Measurements from ENCODE around the gene GAMT.

GAMT gene

DNA sequence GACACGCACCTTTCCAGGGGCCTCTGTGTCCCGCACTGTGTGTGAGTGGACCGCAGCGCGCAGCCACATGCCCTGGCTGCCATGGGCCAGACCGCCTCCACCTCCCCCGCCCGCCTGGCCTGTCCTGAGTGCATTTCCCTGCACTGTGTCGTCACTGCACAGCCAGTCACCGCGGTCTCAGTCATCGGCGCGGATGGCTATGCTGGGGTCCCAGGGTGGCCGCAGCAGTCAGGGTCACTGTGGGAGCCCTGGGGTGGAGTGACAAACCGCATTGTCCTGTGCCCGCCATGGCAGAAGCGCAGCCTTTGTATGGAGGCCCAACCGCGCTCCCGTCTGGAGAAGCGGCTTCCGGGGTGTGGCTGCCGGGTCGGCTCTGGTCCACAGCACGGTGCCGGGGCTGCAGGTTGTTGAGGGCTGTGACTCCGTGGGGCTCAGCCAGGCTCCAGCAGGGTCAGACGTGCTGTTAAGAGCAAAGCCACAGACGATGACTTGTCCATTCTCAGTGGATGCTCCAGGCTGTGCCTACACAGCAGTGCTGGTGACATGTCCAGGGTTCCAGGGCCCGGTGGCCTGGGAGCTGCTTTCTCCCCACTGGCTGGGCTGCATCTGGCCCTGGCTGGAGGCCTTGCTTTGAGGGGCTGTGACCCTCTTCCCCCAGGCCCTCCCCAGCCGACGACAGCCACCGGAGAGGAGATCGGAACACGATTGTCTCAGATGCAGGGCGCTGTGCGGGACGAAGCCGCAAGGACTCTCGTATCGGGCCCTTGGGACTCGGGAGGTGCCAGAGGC lies 24.0 kb downstream of the GAMT start:
- H3K27me3 ChIP-seq (ENCODE audit: insufficient read depth, low read length), result no peaks in the 10 kb centered on the region
- peaks cover 7% of the 10 kb centered on the region for H3K4me1 ChIP-seq (ENCODE audit: insufficient read depth, low read length)
- peaks cover 33% of the 10 kb centered on the region for H3K36me3 ChIP-seq (ENCODE audit: insufficient read depth, low read length)
- H3K4me3 ChIP-seq (ENCODE audit: low read length), result no peak overlapping the region
- no peak overlapping the region for H2AFZ ChIP-seq (ENCODE audit: low read depth, low read length)
- no peaks in the 10 kb centered on the region for H3K9me3 ChIP-seq (ENCODE audit: low read length)

GRCh38 chr19:1376415-1376805 lies 24.9 kb downstream of the GAMT start:
- H3K9me3 ChIP-seq (ENCODE audit: low read length), result no peaks in the 10 kb centered on the region
- H2AFZ ChIP-seq (ENCODE audit: low read depth, low read length), result no peak overlapping the region
- peaks cover 37% of the 10 kb centered on the region for H3K36me3 ChIP-seq (ENCODE audit: insufficient read depth, low read length)
- H3K4me3 ChIP-seq (ENCODE audit: low read length), result no peak overlapping the region
- H3K27me3 ChIP-seq (ENCODE audit: insufficient read depth, low read length), result no peaks in the 10 kb centered on the region
- peaks cover 4% of the 10 kb centered on the region for H3K4me1 ChIP-seq (ENCODE audit: insufficient read depth, low read length)

DNA sequence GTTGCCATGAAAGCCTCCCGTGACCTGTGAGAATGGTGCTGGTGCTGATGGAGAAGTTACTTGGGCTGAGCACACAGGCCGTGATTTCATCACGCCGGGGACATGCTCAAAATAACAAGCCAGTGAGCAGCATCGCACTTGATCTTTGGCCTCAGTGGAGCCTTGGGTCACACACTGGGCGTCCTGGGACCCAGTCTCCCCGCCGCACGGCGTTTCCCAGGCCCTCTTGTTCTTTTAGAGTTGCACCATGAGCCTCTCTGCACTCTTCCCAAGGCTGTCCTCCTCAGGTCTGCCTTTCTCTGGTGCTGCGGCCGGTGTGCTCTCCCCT lies 27.1 kb downstream of the GAMT start:
- H3K36me3 ChIP-seq (ENCODE audit: insufficient read depth, low read length), result peaks cover 59% of the 10 kb centered on the region

GRCh38 chr19:1373534-1374249 lies 27.6 kb downstream of the GAMT start:
- no peak overlapping the region for H3K4me3 ChIP-seq (ENCODE audit: low read length)
- H3K9me3 ChIP-seq (ENCODE audit: low read length), result no peaks in the 10 kb centered on the region
- no peaks in the 10 kb centered on the region for H3K27me3 ChIP-seq (ENCODE audit: insufficient read depth, low read length)
- H3K4me1 ChIP-seq (ENCODE audit: insufficient read depth, low read length), result no peaks in the 10 kb centered on the region
- peaks cover 61% of the 10 kb centered on the region for H3K36me3 ChIP-seq (ENCODE audit: insufficient read depth, low read length)
- H2AFZ ChIP-seq (ENCODE audit: low read depth, low read length), result no peak overlapping the region

More for the DNA sequence above, 27.1 kb downstream of the GAMT start:
- Histone ChIP-seq H3K4me3 (ENCODE audit: low read length) (no peak overlapping the region), H3K4me1 (ENCODE audit: insufficient read depth, low read length) (no peaks in the 10 kb centered on the region), H3K9me3 (ENCODE audit: low read length) (no peaks in the 10 kb centered on the region), H2AFZ (ENCODE audit: low read depth, low read length) (no peak overlapping the region), H3K27me3 (ENCODE audit: insufficient read depth, low read length) (no peaks in the 10 kb centered on the region)

- peaks cover 64% of the 10 kb centered on the region for H3K36me3 ChIP-seq (ENCODE audit: insufficient read depth, low read length)
- H3K9me3 ChIP-seq (ENCODE audit: low read length), result no peaks in the 10 kb centered on the region
- H3K4me3 ChIP-seq (ENCODE audit: low read length), result no peak overlapping the region
- H3K4me1 ChIP-seq (ENCODE audit: insufficient read depth, low read length), result no peaks in the 10 kb centered on the region
- no peaks in the 10 kb centered on the region for H3K27me3 ChIP-seq (ENCODE audit: insufficient read depth, low read length)
- H2AFZ ChIP-seq (ENCODE audit: low read depth, low read length), result no peak overlapping the region
Observed at GRCh38 chr19:1373042-1373533, 28.3 kb downstream of the GAMT start.

- no peak overlapping the region for H2AFZ ChIP-seq (ENCODE audit: low read depth, low read length)
- no peaks in the 10 kb centered on the region for H3K4me1 ChIP-seq (ENCODE audit: insufficient read depth, low read length)
- H3K9me3 ChIP-seq (ENCODE audit: low read length), result no peaks in the 10 kb centered on the region
- no peak overlapping the region for H3K4me3 ChIP-seq (ENCODE audit: low read length)
- H3K36me3 ChIP-seq (ENCODE audit: insufficient read depth, low read length), result peaks cover 72% of the 10 kb centered on the region
- no peaks in the 10 kb centered on the region for H3K27me3 ChIP-seq (ENCODE audit: insufficient read depth, low read length)
Observed at GRCh38 chr19:1370579-1371361, 30.6 kb downstream of the GAMT start.

DNA sequence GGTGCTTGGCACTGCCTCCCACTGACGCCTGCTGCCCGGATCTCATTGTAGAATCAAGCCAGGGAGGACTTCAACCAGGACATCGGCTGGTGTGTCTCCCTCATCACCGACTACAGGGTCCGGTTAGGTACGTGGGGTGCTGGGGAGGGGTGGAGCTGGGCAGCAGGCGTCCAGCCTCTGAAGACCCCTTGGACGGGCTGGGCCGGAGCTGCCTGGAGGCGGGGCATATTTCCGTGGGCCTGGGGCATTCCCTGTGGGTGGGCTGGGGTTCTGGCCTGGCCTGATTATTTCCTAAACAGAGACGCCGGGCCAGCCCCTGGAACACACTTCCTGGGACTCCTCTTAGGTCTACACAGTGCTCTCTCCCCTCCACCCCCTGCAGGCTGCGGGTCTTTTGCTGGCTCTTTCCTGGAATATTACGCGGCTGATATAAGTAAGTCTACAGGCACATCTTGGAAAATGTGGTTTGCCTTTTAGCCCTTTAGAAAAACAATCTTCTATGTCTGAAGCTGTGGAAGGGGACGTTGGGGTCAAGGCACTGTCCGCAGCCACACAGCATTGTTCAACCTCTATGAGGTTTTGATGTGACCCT lies 32.0 kb downstream of the GAMT start:
- peaks cover 77% of the 10 kb centered on the region for H3K36me3 ChIP-seq (ENCODE audit: insufficient read depth, low read length)
- H3K27me3 ChIP-seq (ENCODE audit: insufficient read depth, low read length), result no peaks in the 10 kb centered on the region
- H3K9me3 ChIP-seq (ENCODE audit: low read length), result no peaks in the 10 kb centered on the region
- H3K4me3 ChIP-seq (ENCODE audit: low read length), result no peak overlapping the region
- H2AFZ ChIP-seq (ENCODE audit: low read depth, low read length), result no peak overlapping the region
- no peaks in the 10 kb centered on the region for H3K4me1 ChIP-seq (ENCODE audit: insufficient read depth, low read length)

- H3K36me3 ChIP-seq (ENCODE audit: insufficient read depth, low read length), result peaks cover 82% of the 10 kb centered on the region
- no peak overlapping the region for H2AFZ ChIP-seq (ENCODE audit: low read depth, low read length)
- no peaks in the 10 kb centered on the region for H3K4me1 ChIP-seq (ENCODE audit: insufficient read depth, low read length)
- H3K9me3 ChIP-seq (ENCODE audit: low read length), result no peaks in the 10 kb centered on the region
- no peaks in the 10 kb centered on the region for H3K27me3 ChIP-seq (ENCODE audit: insufficient read depth, low read length)
- no peak overlapping the region for H3K4me3 ChIP-seq (ENCODE audit: low read length)
Observed at GRCh38 chr19:1366899-1367870, 34.2 kb downstream of the GAMT start.

- H3K9me3 ChIP-seq (ENCODE audit: low read length), result no peaks in the 10 kb centered on the region
- H3K4me3 ChIP-seq (ENCODE audit: low read length), result no peak overlapping the region
- no peaks in the 10 kb centered on the region for H3K27me3 ChIP-seq (ENCODE audit: insufficient read depth, low read length)
- H3K4me1 ChIP-seq (ENCODE audit: insufficient read depth, low read length), result peaks cover 7% of the 10 kb centered on the region
- H2AFZ ChIP-seq (ENCODE audit: low read depth, low read length), result no peak overlapping the region
- peaks cover 85% of the 10 kb centered on the region for H3K36me3 ChIP-seq (ENCODE audit: insufficient read depth, low read length)
Observed at GRCh38 chr19:1366296-1366695, 35.0 kb downstream of the GAMT start.

GRCh38 chr19:1365319-1366269 lies 35.7 kb downstream of the GAMT start:
- peaks cover 7% of the 10 kb centered on the region for H3K4me1 ChIP-seq (ENCODE audit: insufficient read depth, low read length)
- no peak overlapping the region for H2AFZ ChIP-seq (ENCODE audit: low read depth, low read length)
- no peaks in the 10 kb centered on the region for H3K9me3 ChIP-seq (ENCODE audit: low read length)
- H3K36me3 ChIP-seq (ENCODE audit: insufficient read depth, low read length), result peaks cover 85% of the 10 kb centered on the region
- no peak overlapping the region for H3K4me3 ChIP-seq (ENCODE audit: low read length)
- no peaks in the 10 kb centered on the region for H3K27me3 ChIP-seq (ENCODE audit: insufficient read depth, low read length)

- Histone ChIP-seq H3K36me3 (ENCODE audit: insufficient read depth, low read length) (peaks cover 83% of the 10 kb centered on the region), H3K9me3 (ENCODE audit: low read length) (no peaks in the 10 kb centered on the region), H3K4me3 (ENCODE audit: low read length) (no peak overlapping the region), H3K4me1 (ENCODE audit: insufficient read depth, low read length) (peaks cover 10% of the 10 kb centered on the region), H3K27me3 (ENCODE audit: insufficient read depth, low read length) (no peaks in the 10 kb centered on the region), H2AFZ (ENCODE audit: low read depth, low read length) (no peak overlapping the region)
Observed at GRCh38 chr19:1364070-1364704, 37.2 kb downstream of the GAMT start.
